NB4 (cell line): ENCODE measurements around the gene RFX2.

Experiments used
- POLR2A ChIP-seq: IDR thresholded peaks from 2 replicates; pipeline ENCODE4 v1.6.1; 2011; ENCODE audit warnings: mild to moderate bottlenecking; ENCODE audit not compliant: insufficient read length; ENCODE audit errors: extremely low read depth
- TF ChIP-seq, protein P1 (sequence below): IDR thresholded peaks from one replicate; pipeline ENCODE4 v1.5.1; 2012; ENCODE audit warnings: low read depth, low read length
- TF ChIP-seq, protein P2 (sequence below): IDR thresholded peaks from 2 replicates; pipeline ENCODE4 v1.6.1; 2011; ENCODE audit warnings: low read depth, low read length

DNA sequence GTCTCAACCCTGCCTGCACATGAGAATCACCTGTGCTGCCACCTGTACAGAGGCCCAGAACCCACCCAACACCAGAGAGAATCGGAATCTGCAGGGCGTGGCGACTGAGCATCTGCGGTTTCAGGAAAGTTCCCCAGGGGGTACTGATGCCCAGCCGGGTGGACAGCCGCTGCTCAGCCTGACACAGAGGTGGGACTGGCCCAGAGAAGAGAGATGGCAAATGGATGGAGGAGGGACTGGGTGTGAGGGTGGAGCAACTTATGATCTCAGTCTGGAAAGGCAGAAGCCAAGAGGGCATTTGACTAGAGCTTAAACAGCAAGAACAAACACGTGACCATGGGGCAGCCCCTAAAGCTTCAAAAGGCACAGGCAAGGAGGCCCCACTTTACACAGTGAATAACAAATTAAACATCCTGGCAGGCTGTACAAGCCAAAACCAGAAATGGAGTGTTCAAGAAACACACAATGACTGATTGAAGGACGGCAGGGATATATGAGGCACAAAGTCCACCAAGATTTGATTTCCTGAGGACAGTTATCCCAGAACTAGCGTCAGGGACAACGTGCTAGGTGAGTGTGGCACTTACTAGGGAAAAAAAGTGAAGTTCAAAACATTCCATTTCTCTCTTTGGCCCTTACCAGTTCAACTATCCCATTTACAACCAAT, 135.4 kb downstream of the RFX2 start:
- TF ChIP-seq, protein P1, sequence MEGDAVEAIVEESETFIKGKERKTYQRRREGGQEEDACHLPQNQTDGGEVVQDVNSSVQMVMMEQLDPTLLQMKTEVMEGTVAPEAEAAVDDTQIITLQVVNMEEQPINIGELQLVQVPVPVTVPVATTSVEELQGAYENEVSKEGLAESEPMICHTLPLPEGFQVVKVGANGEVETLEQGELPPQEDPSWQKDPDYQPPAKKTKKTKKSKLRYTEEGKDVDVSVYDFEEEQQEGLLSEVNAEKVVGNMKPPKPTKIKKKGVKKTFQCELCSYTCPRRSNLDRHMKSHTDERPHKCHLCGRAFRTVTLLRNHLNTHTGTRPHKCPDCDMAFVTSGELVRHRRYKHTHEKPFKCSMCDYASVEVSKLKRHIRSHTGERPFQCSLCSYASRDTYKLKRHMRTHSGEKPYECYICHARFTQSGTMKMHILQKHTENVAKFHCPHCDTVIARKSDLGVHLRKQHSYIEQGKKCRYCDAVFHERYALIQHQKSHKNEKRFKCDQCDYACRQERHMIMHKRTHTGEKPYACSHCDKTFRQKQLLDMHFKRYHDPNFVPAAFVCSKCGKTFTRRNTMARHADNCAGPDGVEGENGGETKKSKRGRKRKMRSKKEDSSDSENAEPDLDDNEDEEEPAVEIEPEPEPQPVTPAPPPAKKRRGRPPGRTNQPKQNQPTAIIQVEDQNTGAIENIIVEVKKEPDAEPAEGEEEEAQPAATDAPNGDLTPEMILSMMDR: no peak
- TF ChIP-seq, protein P2, sequence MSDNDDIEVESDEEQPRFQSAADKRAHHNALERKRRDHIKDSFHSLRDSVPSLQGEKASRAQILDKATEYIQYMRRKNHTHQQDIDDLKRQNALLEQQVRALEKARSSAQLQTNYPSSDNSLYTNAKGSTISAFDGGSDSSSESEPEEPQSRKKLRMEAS: no peak
- no peak for TF ChIP-seq POLR2A
